GM21390 (cell line): Measurements from ENCODE around the gene LYST.

ENCODE experiments used
- ATAC-seq: cut with Tn5 transposase; IDR thresholded peaks from one replicate; pipeline ENCODE4 v1.9.1; 2021; ENCODE audit not compliant: unreplicated experiment

The LYST gene

GRCh38 chr1:235722858-235723257 is 143.8 kb downstream of the LYST start:
- ATAC-seq, result no peak

GRCh38 chr1:235721982-235722381 is 144.7 kb downstream of the LYST start:
- ATAC-seq, result no peak

- no peak for ATAC-seq
Observed at GRCh38 chr1:235720544-235720943, 146.2 kb downstream of the LYST start.

GRCh38 chr1:235714205-235714897 is 152.4 kb downstream of the LYST start:
- ATAC-seq, result no peak

GRCh38 chr1:235712812-235713211 is 153.9 kb downstream of the LYST start:
- no peak for ATAC-seq

- ATAC-seq, result no peak
Observed at GRCh38 chr1:235710687-235711086, 156.0 kb downstream of the LYST start.

- no peak for ATAC-seq
Observed at GRCh38 chr1:235709018-235709417, 157.7 kb downstream of the LYST start.

- no peak for ATAC-seq
Observed at GRCh38 chr1:235708390-235708962, 158.2 kb downstream of the LYST start.

- no peak for ATAC-seq
Observed at GRCh38 chr1:235703506-235703905, 163.2 kb downstream of the LYST start.

GRCh38 chr1:235702412-235702811 is 164.3 kb downstream of the LYST start:
- no peak for ATAC-seq

- no peak for ATAC-seq
Observed at GRCh38 chr1:235697508-235697907, 169.2 kb downstream of the LYST start.

GRCh38 chr1:235689356-235689755 is 177.3 kb downstream of the LYST start:
- ATAC-seq, result no peak

GRCh38 chr1:235688096-235688495 is 178.6 kb downstream of the LYST start:
- no peak for ATAC-seq

GRCh38 chr1:235683653-235684052 is 183.1 kb downstream of the LYST start:
- ATAC-seq, result no peak

GRCh38 chr1:235682216-235682615 is 184.5 kb downstream of the LYST start:
- ATAC-seq, result no peak

GRCh38 chr1:235679644-235680043 is 187.1 kb downstream of the LYST start:
- no peak for ATAC-seq

GRCh38 chr1:235679005-235679404 is 187.7 kb downstream of the LYST start:
- no peak for ATAC-seq

- no peak for ATAC-seq
Observed at GRCh38 chr1:235675152-235675890, 191.4 kb downstream of the LYST start.

- ATAC-seq, result no peak
Observed at GRCh38 chr1:235673981-235674380, 192.7 kb downstream of the LYST start.

GRCh38 chr1:235671992-235672391 is 194.7 kb downstream of the LYST start:
- no peak for ATAC-seq

GRCh38 chr1:235670157-235670776 is 196.4 kb downstream of the LYST start:
- no peak for ATAC-seq

- no peak for ATAC-seq
Observed at GRCh38 chr1:235669277-235669676, 197.4 kb downstream of the LYST start.
